HCT116 (cell line): Measurements from ENCODE around the gene RASSF7.

Experiments
- EZH2phosphoT487 ChIP-seq: fragments of 200-600 bp; IDR thresholded peaks from 2 replicates; pipeline ENCODE4 v1.6.1; 2018; ENCODE audit warnings: antibody characterized with exemption, borderline replicate concordance
- POLR2A ChIP-seq: IDR thresholded peaks from 2 replicates; pipeline ENCODE4 v1.7.0; 2011; ENCODE audit warnings: borderline replicate concordance; ENCODE audit not compliant: insufficient read depth, insufficient read length; ENCODE audit errors: extremely low read depth
- POLR2AphosphoS5 ChIP-seq: IDR thresholded peaks from 2 replicates; pipeline ENCODE4 v1.6.1; 2011; ENCODE audit warnings: mild to moderate bottlenecking, low read depth, low read length, moderate library complexity
- RAD21 ChIP-seq: IDR thresholded peaks from 2 replicates; pipeline ENCODE4 v1.6.1; 2012; ENCODE audit warnings: low read depth, mild to moderate bottlenecking
- REST ChIP-seq: IDR thresholded peaks from 2 replicates; pipeline ENCODE4 v1.6.1; 2012; ENCODE audit warnings: low read depth
- TF ChIP-seq, protein P1 (sequence below), 3 experiments: fragments of 200-600 bp in 1 of 3; sonication (generic) in 1 of 3; IDR thresholded peaks in 2 of 3; conservative IDR thresholded peaks in 1 of 3; 2 replicates each; pipeline ENCODE4 v1.5.1; 2012 to 2017; ENCODE audit warnings: low read depth in 2 of 3, low read length in 2 of 3, antibody characterized with exemption in 1 of 3, borderline replicate concordance in 1 of 3, control low read depth in 1 of 3, mild to moderate bottlenecking in 1 of 3, mixed read lengths in 1 of 3, mixed run types in 1 of 3, moderate library complexity in 1 of 3; ENCODE audit not compliant: insufficient read depth in 1 of 3

GRCh38 chr11:555780-556661 lies 4.7 kb upstream of the RASSF7 start:
- TF ChIP-seq POLR2AphosphoS5 = no peak
- no peak for TF ChIP-seq RAD21
- TF ChIP-seq, protein P1, sequence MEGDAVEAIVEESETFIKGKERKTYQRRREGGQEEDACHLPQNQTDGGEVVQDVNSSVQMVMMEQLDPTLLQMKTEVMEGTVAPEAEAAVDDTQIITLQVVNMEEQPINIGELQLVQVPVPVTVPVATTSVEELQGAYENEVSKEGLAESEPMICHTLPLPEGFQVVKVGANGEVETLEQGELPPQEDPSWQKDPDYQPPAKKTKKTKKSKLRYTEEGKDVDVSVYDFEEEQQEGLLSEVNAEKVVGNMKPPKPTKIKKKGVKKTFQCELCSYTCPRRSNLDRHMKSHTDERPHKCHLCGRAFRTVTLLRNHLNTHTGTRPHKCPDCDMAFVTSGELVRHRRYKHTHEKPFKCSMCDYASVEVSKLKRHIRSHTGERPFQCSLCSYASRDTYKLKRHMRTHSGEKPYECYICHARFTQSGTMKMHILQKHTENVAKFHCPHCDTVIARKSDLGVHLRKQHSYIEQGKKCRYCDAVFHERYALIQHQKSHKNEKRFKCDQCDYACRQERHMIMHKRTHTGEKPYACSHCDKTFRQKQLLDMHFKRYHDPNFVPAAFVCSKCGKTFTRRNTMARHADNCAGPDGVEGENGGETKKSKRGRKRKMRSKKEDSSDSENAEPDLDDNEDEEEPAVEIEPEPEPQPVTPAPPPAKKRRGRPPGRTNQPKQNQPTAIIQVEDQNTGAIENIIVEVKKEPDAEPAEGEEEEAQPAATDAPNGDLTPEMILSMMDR (IDR thresholded peaks at IDR 0.05 in 2 of 3, conservative IDR thresholded peaks at IDR 0.05 in 1 of 3; ENCODE audit: borderline replicate concordance in 1 of 3, insufficient read depth in 1 of 3, low read depth in 2 of 3, low read length in 2 of 3) = no peak
- no peak for TF ChIP-seq POLR2A
- no peak for TF ChIP-seq REST
- TF ChIP-seq EZH2phosphoT487 = no peak
